OCI-LY1 (cell line): ENCODE data around the gene SIRPA.

Experiments used
- H2AFZ ChIP-seq: fragments of 200-600 bp; sonication (generic), shearing (Covaris generic); 2 replicates; pipeline ENCODE4 v1.6.0; 2014; ENCODE audit warnings: antibody characterized with exemption, mild to moderate bottlenecking, low read length
- H3F3A ChIP-seq: fragments of 200-600 bp; sonication (generic), shearing (Covaris generic); 2 replicates; pipeline ENCODE4 v1.6.0; 2014; ENCODE audit warnings: mild to moderate bottlenecking, antibody characterized with exemption, low read length, moderate library complexity; ENCODE audit not compliant: insufficient read depth
- H3K27ac ChIP-seq: fragments of 200-600 bp; sonication (generic); 2 replicates; pipeline ENCODE4 v1.5.1; 2014; ENCODE audit warnings: low read length, mixed run types, mild to moderate bottlenecking, low read depth; ENCODE audit not compliant: poor library complexity, severe bottlenecking
- H3K27me3 ChIP-seq: fragments of 200-600 bp; sonication (generic); 2 replicates; pipeline ENCODE4 v1.6.0; 2014; ENCODE audit warnings: antibody characterized with exemption, mild to moderate bottlenecking, low read length, moderate library complexity; ENCODE audit not compliant: insufficient read depth
- H3K36me3 ChIP-seq: fragments of 200-600 bp; sonication (generic); 2 replicates; pipeline ENCODE4 v1.6.1; 2014; ENCODE audit warnings: mild to moderate bottlenecking, antibody characterized with exemption, low read length, moderate library complexity, mixed read lengths; ENCODE audit not compliant: insufficient read depth
- H3K4me1 ChIP-seq: fragments of 200-600 bp; sonication (generic); 2 replicates; pipeline ENCODE4 v1.5.1; 2014; ENCODE audit warnings: mild to moderate bottlenecking, low read length, moderate library complexity; ENCODE audit not compliant: insufficient read depth, severe bottlenecking
- H3K4me2 ChIP-seq: fragments of 200-600 bp; sonication (generic), shearing (Covaris generic); 2 replicates; pipeline ENCODE4 v1.6.1; 2014; ENCODE audit warnings: low read length
- H3K4me3 ChIP-seq: fragments of 200-600 bp; sonication (generic); 2 replicates; pipeline ENCODE4 v1.5.1; 2014; ENCODE audit warnings: low read length, low read depth, mild to moderate bottlenecking, mixed read lengths; ENCODE audit not compliant: poor library complexity, severe bottlenecking
- H3K79me2 ChIP-seq: fragments of 200-600 bp; shearing (Covaris generic); 2 replicates; pipeline ENCODE4 v1.6.1; 2016; ENCODE audit warnings: mixed run types, low read length, mixed read lengths; ENCODE audit not compliant: insufficient read depth
- H3K9ac ChIP-seq: fragments of 200-600 bp; sonication (generic), shearing (Covaris generic); 2 replicates; pipeline ENCODE4 v1.6.1; 2014; ENCODE audit warnings: mild to moderate bottlenecking, low read length, mixed read lengths
- H3K9me2 ChIP-seq: fragments of 200-600 bp; sonication (generic), shearing (Covaris generic); 2 replicates; pipeline ENCODE4 v1.6.1; 2014; ENCODE audit warnings: low read depth, mild to moderate bottlenecking, low read length, mixed read lengths
- H3K9me3 ChIP-seq: fragments of 200-600 bp; shearing (Covaris generic); 2 replicates; pipeline ENCODE4 v1.6.1; 2014; ENCODE audit warnings: low read length, mixed read lengths
- H4K20me1 ChIP-seq: fragments of 200-600 bp; sonication (generic), shearing (Covaris generic); 2 replicates; pipeline ENCODE4 v1.6.0; 2016; ENCODE audit warnings: mild to moderate bottlenecking, low read length; ENCODE audit not compliant: insufficient read depth
- EZH2 ChIP-seq: fragments of 200-600 bp; sonication (generic), shearing (Covaris generic); IDR thresholded peaks from 2 replicates; pipeline ENCODE4 v1.8.0; 2017; ENCODE audit warnings: borderline replicate concordance, mixed run types, mild to moderate bottlenecking, antibody characterized with exemption, low read length, moderate library complexity, mixed read lengths
- TF ChIP-seq, protein P1 (sequence below): fragments of 200-600 bp; sonication (generic), shearing (Covaris generic); IDR thresholded peaks from 2 replicates; pipeline ENCODE4 v1.5.1; 2017; ENCODE audit warnings: mild to moderate bottlenecking, antibody characterized with exemption, low read length, moderate library complexity, mixed read lengths

Gene SIRPA

DNA sequence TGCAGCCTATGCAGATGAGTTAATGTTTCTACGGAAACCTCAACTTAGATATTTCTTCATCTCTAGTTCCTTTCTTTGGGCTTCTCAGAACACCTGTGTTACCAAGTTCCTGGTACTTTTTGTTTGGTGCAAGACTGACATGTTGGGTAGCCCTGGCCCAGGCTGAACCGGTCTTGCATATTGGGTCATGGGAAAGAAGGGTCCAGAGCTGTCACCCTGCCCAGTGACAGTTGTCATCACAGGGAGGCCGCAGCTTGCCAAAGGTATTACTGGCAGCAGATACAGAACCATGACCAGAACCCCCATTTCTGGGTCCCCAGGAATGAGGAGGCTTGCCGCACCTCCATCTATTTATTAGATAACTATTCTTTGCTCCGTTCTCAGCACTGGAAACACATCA lies 58.4 kb downstream of the SIRPA start:
- no peak overlapping the region for H3K4me2 ChIP-seq
- H3K27me3 ChIP-seq = 0 out of 2 replicates have a peak, but pooled peaks cover 4% of the 10 kb centered on the region
- H4K20me1 ChIP-seq = no peaks in the 10 kb centered on the region
- H3K4me1 ChIP-seq = peaks cover 7% of the 10 kb centered on the region
- no peaks in the 10 kb centered on the region for H3K9me3 ChIP-seq
- H3F3A ChIP-seq = no peaks in the 10 kb centered on the region
- TF ChIP-seq EZH2 = no peak
- TF ChIP-seq, protein P1, sequence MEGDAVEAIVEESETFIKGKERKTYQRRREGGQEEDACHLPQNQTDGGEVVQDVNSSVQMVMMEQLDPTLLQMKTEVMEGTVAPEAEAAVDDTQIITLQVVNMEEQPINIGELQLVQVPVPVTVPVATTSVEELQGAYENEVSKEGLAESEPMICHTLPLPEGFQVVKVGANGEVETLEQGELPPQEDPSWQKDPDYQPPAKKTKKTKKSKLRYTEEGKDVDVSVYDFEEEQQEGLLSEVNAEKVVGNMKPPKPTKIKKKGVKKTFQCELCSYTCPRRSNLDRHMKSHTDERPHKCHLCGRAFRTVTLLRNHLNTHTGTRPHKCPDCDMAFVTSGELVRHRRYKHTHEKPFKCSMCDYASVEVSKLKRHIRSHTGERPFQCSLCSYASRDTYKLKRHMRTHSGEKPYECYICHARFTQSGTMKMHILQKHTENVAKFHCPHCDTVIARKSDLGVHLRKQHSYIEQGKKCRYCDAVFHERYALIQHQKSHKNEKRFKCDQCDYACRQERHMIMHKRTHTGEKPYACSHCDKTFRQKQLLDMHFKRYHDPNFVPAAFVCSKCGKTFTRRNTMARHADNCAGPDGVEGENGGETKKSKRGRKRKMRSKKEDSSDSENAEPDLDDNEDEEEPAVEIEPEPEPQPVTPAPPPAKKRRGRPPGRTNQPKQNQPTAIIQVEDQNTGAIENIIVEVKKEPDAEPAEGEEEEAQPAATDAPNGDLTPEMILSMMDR = no peak
- no peak overlapping the region for H3K9ac ChIP-seq
- no peak overlapping the region for H3K27ac ChIP-seq
- H2AFZ ChIP-seq = no peak overlapping the region
- no peaks in the 10 kb centered on the region for H3K79me2 ChIP-seq
- H3K36me3 ChIP-seq = no peaks in the 10 kb centered on the region
- H3K4me3 ChIP-seq = no peak overlapping the region
- no peaks in the 10 kb centered on the region for H3K9me2 ChIP-seq

DNA sequence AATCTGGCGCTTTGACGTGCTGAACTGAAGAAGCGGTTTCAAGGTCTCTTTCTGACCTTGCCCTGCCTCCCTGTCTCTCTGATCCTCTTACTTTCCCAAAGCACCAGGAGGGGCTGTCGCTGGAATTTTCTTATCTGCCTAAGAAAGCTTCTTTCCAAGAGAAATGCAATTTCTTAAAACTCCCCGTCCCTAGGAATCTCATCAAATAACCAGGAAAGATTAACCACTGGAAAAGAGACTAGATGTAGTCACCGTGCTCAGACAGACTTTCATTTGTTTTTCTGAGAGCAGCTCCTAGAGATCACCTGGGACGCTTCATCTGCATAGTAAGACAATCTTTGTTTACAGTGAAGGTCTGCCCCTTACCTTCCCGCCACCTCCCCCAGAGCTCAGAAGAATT lies 60.0 kb downstream of the SIRPA start:
- H3K79me2 ChIP-seq = no peaks in the 10 kb centered on the region
- H3K27me3 ChIP-seq = 0 out of 2 replicates have a peak, but pooled peaks cover 4% of the 10 kb centered on the region
- H3K9me3 ChIP-seq = no peaks in the 10 kb centered on the region
- H3K36me3 ChIP-seq = no peaks in the 10 kb centered on the region
- no peaks in the 10 kb centered on the region for H3K9me2 ChIP-seq
- no peak overlapping the region for H2AFZ ChIP-seq
- H3K27ac ChIP-seq = no peak overlapping the region
- no peaks in the 10 kb centered on the region for H4K20me1 ChIP-seq
- no peak overlapping the region for H3K9ac ChIP-seq
- H3K4me3 ChIP-seq = no peak overlapping the region
- no peaks in the 10 kb centered on the region for H3F3A ChIP-seq
- no peak overlapping the region for H3K4me2 ChIP-seq
- peaks cover 7% of the 10 kb centered on the region for H3K4me1 ChIP-seq
- TF ChIP-seq, protein P1 = no peak
- no peak for TF ChIP-seq EZH2

DNA sequence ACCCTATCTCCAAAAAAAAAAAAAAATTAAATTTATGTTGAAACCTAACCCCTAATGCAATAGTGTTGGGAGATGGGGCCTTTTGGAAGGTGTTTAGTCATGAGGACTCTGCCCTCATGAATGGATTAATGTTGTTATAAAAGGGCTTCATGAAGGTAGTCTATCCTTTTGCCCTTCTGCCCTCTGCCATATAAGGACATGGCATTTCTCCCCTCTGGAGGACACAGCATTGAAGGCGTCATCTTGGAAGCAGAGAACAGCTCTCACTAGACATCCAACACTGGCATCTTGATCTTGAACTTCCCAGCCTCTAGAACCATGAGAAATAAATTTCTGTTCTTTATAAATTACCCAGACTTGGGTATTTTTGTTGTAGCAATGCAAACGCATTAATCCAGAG lies 63.2 kb downstream of the SIRPA start:
- no peaks in the 10 kb centered on the region for H4K20me1 ChIP-seq
- H3K9me3 ChIP-seq = no peaks in the 10 kb centered on the region
- TF ChIP-seq, protein P1 = no peak
- TF ChIP-seq EZH2 = no peak
- H3F3A ChIP-seq = no peaks in the 10 kb centered on the region
- H3K4me3 ChIP-seq = no peak overlapping the region
- no peaks in the 10 kb centered on the region for H3K9me2 ChIP-seq
- H3K9ac ChIP-seq = no peak overlapping the region
- no peaks in the 10 kb centered on the region for H3K27me3 ChIP-seq
- H3K4me2 ChIP-seq = no peak overlapping the region
- H3K36me3 ChIP-seq = no peaks in the 10 kb centered on the region
- H2AFZ ChIP-seq = no peak overlapping the region
- H3K79me2 ChIP-seq = no peaks in the 10 kb centered on the region
- no peak overlapping the region for H3K27ac ChIP-seq
- peaks cover 7% of the 10 kb centered on the region for H3K4me1 ChIP-seq
